IMR-90 (cell line): ENCODE measurements around the gene ASB7.

Source experiments
- BHLHE40 ChIP-seq: fragments of 150-350 bp; IDR thresholded peaks from 2 replicates; pipeline ENCODE4 v1.6.1; 2016; ENCODE audit warnings: mild to moderate bottlenecking, low read depth, low read length
- CTCF ChIP-seq: conservative IDR thresholded peaks from 2 replicates; pipeline ENCODE4 v1.5.1; 2012; ENCODE audit warnings: mild to moderate bottlenecking, low read depth, low read length, improper control_type of control experiment
- ELK1 ChIP-seq: fragments of 150-350 bp; IDR thresholded peaks from 2 replicates; pipeline ENCODE4 v1.6.1; 2016; ENCODE audit warnings: low read depth, mild to moderate bottlenecking, low read length, moderate library complexity, borderline replicate concordance

GRCh38 chr15:100667405-100668347 lies 65.3 kb downstream of the ASB7 start:
- no peak for TF ChIP-seq CTCF
- no peak for TF ChIP-seq ELK1
- no peak for TF ChIP-seq BHLHE40
